ENCODE measurements around the gene NAV2.

The NAV2 gene

GRCh38 chr11:19779740-19780139 lies 67.1 kb downstream of the NAV2 start:
- DNase-seq = no peak
- peaks cover 10% of the 10 kb centered on the region for H3K9me3 Mint-ChIP-seq
- no peak overlapping the region for H3K27ac Mint-ChIP-seq
- peaks cover 48% of the 10 kb centered on the region for H3K27me3 Mint-ChIP-seq (ENCODE audit: low read depth, poor library complexity)
- H3K4me1 Mint-ChIP-seq = peaks cover 48% of the 10 kb centered on the region
- no peak overlapping the region for H3K4me3 Mint-ChIP-seq
- no peak for TF ChIP-seq CTCF (IDR thresholded peaks at IDR 0.05)
- no peaks in the 10 kb centered on the region for H3K36me3 Mint-ChIP-seq (ENCODE audit: low read depth)

- Mint-ChIP-seq H3K9me3 (peaks cover 6% of the 10 kb centered on the region), H3K27me3 (ENCODE audit: low read depth, poor library complexity) (peaks cover 33% of the 10 kb centered on the region), H3K4me1 (peaks cover 45% of the 10 kb centered on the region), H3K4me3 (no peak overlapping the region), H3K27ac (no peak overlapping the region), H3K36me3 (ENCODE audit: low read depth) (no peaks in the 10 kb centered on the region)
- no peak for TF ChIP-seq CTCF (IDR thresholded peaks at IDR 0.05)
- no peak for DNase-seq
Measured at GRCh38 chr11:19781351-19781750, 68.7 kb downstream of the NAV2 start.

GRCh38 chr11:19785265-19785664 lies 72.6 kb downstream of the NAV2 start:
- Mint-ChIP-seq H3K4me3 (no peak overlapping the region), H3K27me3 (ENCODE audit: low read depth, poor library complexity) (peaks cover 13% of the 10 kb centered on the region)
- no peak for TF ChIP-seq CTCF (IDR thresholded peaks at IDR 0.05)

GRCh38 chr11:19786644-19787043 lies 74.0 kb downstream of the NAV2 start:
- Mint-ChIP-seq H3K27me3 (ENCODE audit: low read depth, poor library complexity) (peaks cover 10% of the 10 kb centered on the region), H3K4me1 (no peaks in the 10 kb centered on the region), H3K9me3 (peaks cover 6% of the 10 kb centered on the region), H3K4me3 (no peak overlapping the region), H3K27ac (no peak overlapping the region), H3K36me3 (ENCODE audit: low read depth) (no peaks in the 10 kb centered on the region)
- DNase-seq = no peak
- no peak for TF ChIP-seq CTCF (IDR thresholded peaks at IDR 0.05)

More at GRCh38 chr11:19785265-19785664, 72.6 kb downstream of the NAV2 start:
- no peak overlapping the region for H3K27ac Mint-ChIP-seq
- peaks cover 12% of the 10 kb centered on the region for H3K4me1 Mint-ChIP-seq
- H3K36me3 Mint-ChIP-seq (ENCODE audit: low read depth) = no peaks in the 10 kb centered on the region
- DNase-seq = no peak
- H3K9me3 Mint-ChIP-seq = peaks cover 6% of the 10 kb centered on the region

- no peaks in the 10 kb centered on the region for H3K36me3 Mint-ChIP-seq (ENCODE audit: low read depth)
- H3K9me3 Mint-ChIP-seq = no peaks in the 10 kb centered on the region
- H3K27me3 Mint-ChIP-seq (ENCODE audit: low read depth, poor library complexity) = peaks cover 10% of the 10 kb centered on the region
- H3K4me3 Mint-ChIP-seq = no peak overlapping the region
- no peak overlapping the region for H3K27ac Mint-ChIP-seq
- TF ChIP-seq CTCF (IDR thresholded peaks at IDR 0.05) = no peak
- H3K4me1 Mint-ChIP-seq = peaks cover 10% of the 10 kb centered on the region
- no peak for DNase-seq
Measured at GRCh38 chr11:19788435-19788834, 75.8 kb downstream of the NAV2 start.

GRCh38 chr11:19789245-19789644 lies 76.6 kb downstream of the NAV2 start:
- no peak for DNase-seq
- peaks cover 10% of the 10 kb centered on the region for H3K27me3 Mint-ChIP-seq (ENCODE audit: low read depth, poor library complexity)
- no peak overlapping the region for H3K27ac Mint-ChIP-seq
- TF ChIP-seq CTCF (IDR thresholded peaks at IDR 0.05) = no peak
- H3K9me3 Mint-ChIP-seq = no peaks in the 10 kb centered on the region
- no peak overlapping the region for H3K4me3 Mint-ChIP-seq
- H3K36me3 Mint-ChIP-seq (ENCODE audit: low read depth) = no peaks in the 10 kb centered on the region
- peaks cover 19% of the 10 kb centered on the region for H3K4me1 Mint-ChIP-seq
